HG03025 (cell line): Measurements from ENCODE around the gene LDLRAD3.

Experiments used
- ATAC-seq: cut with Tn5 transposase; IDR thresholded peaks from one replicate; pipeline ENCODE4 v1.9.1; 2021; ENCODE audit warnings: mild to moderate bottlenecking, moderate library complexity; ENCODE audit not compliant: unreplicated experiment, low FRiP score

Gene LDLRAD3

DNA sequence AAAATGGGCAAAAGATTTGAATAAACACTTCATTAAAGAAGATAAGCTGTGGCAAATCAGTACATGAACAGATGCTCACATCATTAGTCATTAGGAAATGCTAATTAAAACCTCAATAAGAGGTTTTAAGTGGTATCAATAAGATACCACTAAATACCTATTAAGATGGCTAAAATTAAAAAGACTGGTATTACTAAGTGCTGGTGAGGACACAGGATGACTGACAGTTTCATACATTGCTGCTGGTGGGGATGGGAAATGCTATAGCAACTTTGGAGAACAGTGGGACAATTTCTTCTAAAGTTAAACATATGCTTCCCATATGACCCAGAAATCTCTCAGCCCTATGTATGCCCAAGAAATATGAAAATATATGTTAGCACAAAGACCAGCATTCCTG is 276.1 kb downstream of the LDLRAD3 start:
- ATAC-seq, result no peak

- no peak for ATAC-seq
Observed at GRCh38 chr11:36222831-36223635, 279.2 kb downstream of the LDLRAD3 start.

GRCh38 chr11:36224209-36224882 is 280.5 kb downstream of the LDLRAD3 start:
- ATAC-seq, result no peak

DNA sequence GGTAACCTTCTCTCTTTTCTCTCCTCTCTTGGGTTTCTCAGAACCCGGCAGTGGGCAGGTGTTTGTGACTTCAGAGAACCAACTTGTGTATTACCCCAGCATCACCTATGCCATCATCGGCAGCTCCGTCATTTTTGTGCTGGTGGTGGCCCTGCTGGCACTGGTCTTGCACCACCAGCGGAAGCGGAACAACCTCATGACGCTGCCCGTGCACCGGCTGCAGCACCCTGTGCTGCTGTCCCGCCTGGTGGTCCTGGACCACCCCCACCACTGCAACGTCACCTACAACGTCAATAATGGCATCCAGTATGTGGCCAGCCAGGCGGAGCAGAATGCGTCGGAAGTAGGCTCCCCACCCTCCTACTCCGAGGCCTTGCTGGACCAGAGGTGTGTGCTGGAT is 283.2 kb downstream of the LDLRAD3 start:
- ATAC-seq, result no peak

- no peak for ATAC-seq
Observed at GRCh38 chr11:36228689-36229088, 284.8 kb downstream of the LDLRAD3 start.

DNA sequence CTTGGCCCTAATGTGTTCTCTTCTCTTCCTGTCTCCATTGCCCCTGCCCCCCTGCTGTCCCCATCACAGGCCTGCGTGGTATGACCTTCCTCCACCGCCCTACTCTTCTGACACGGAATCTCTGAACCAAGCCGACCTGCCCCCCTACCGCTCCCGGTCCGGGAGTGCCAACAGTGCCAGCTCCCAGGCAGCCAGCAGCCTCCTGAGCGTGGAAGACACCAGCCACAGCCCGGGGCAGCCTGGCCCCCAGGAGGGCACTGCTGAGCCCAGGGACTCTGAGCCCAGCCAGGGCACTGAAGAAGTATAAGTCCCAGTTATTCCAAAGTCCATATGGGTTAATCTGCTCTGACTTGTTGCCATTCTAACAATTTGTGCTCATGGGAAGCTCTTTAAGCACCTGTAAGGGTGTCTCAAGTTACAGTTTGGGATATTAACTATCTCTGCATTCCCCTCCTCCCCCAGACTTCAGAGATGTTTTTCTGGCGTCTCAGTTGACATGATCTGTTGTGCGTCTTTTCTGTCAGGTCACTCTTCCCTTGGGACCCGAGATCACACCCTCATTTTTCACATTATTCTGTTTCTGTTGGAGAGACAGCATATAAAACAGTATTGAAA is 285.3 kb downstream of the LDLRAD3 start:
- no peak for ATAC-seq

GRCh38 chr11:36230779-36231699 is 287.2 kb downstream of the LDLRAD3 start:
- no peak for ATAC-seq

DNA sequence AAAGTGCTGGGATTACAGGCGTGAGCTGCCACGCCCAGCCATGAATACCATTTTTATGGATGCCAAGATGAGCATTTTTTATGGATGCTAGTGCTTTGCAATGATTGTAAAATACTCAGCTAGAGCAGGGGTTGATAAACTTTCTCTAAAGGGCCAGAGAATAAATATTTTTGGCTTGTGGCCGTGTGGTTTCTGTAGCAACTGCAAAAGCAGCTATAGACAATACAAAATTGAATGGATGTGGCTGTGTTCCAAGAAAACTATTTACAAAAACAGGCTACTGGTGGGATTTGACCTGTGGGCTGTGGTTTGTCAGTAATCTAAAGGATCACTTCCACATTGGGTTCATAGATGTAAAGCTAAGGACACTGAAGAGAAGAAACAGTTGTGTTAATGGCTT is 289.3 kb downstream of the LDLRAD3 start:
- no peak for ATAC-seq

- ATAC-seq, result no peak
Observed at GRCh38 chr11:36234825-36235224, 291.0 kb downstream of the LDLRAD3 start.

GRCh38 chr11:36235750-36236149 is 291.9 kb downstream of the LDLRAD3 start:
- ATAC-seq, result no peak

GRCh38 chr11:36237391-36237790 is 293.5 kb downstream of the LDLRAD3 start:
- no peak for ATAC-seq

DNA sequence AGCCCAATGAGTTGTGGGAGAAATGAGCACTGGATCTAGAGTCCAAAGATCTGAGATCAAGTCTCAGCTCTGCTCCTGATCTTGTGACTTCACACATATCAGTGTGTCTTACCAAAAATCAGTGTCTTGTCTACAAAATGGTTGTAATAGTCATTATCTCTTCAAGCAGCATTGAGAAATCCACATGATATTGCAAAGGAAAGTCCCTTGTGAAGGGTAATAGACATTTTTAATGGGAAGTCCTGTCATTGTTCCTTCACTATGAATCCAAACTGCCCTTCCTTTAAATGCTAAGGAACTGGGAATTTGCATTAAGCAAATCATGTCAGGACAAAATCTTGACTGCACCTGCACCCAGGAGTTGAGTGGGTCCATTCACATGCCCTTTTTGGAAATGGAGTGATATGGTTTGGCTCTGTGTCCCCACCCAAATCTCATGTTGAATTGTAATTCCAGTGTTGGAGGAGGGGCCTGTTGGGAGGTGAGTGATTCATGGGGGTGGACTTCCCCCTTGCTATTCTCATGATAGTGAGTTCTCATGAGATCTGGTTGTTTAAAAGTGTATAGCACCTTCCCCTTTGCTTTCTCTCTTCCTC is 294.3 kb downstream of the LDLRAD3 start:
- ATAC-seq, result no peak

GRCh38 chr11:36238881-36239280 is 295.0 kb downstream of the LDLRAD3 start:
- no peak for ATAC-seq

DNA sequence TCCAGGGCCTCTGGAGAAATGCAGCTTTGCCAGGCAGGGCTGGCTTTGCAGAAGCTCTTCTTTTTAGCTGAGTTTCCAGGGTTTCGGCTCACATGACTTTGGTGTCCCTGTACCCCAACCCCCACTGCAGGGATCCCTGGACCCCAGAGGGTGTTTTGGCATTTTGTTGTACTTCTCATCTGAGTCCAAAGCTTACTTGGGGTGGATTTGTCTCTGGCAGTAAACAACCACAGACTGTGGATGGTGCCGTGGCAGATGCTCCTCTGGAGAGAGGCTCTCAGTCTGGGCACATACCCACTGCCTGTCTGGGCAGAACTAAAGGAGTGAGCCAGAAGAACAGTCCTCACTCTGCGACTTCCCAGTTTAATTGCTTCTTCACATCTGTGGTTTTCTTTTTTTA is 295.8 kb downstream of the LDLRAD3 start:
- ATAC-seq, result no peak

GRCh38 chr11:36240173-36240572 is 296.3 kb downstream of the LDLRAD3 start:
- ATAC-seq, result no peak

GRCh38 chr11:36240801-36241200 is 296.9 kb downstream of the LDLRAD3 start:
- no peak for ATAC-seq

- no peak for ATAC-seq
Observed at GRCh38 chr11:36241497-36241896, 297.6 kb downstream of the LDLRAD3 start.

- no peak for ATAC-seq
Observed at GRCh38 chr11:36243641-36244040, 299.8 kb downstream of the LDLRAD3 start.

GRCh38 chr11:36247493-36247892 is 303.6 kb downstream of the LDLRAD3 start:
- no peak for ATAC-seq

DNA sequence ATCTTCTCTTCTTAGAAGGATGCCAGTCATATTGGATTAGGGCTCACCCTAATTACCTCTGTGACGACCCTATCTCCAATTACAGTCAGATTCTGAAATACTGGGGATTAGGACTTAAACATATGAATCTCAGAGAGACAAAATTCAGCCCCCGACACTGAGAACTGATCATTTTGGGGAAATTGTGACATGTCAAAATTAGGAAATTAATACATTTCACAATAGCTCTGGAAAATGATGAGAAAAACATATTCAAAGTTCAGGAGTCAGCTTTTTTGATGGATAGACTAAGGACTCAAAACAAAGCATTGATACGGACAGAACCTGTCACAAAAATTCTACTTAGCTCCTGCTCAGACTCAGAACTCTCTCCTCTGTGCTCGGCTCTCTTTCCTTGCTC is 304.6 kb downstream of the LDLRAD3 start:
- no peak for ATAC-seq
